Mucosa of rectum (tissue), 2 donors: ENCODE results near the gene MUSK.

Source experiments
- H3K27ac ChIP-seq, 2 donors: one replicate each; pipeline ENCODE4 v1.7.0; 2013; ENCODE audit warnings: inconsistent platforms in 2 of 2, low read depth in 2 of 2, low read length in 2 of 2
- H3K27me3 ChIP-seq, 2 donors: one replicate each; pipeline ENCODE4 v1.7.0; 2013; ENCODE audit warnings: low read length in 2 of 2; ENCODE audit not compliant: control insufficient read depth in 2 of 2, insufficient read depth in 2 of 2
- H3K36me3 ChIP-seq, 2 donors: one replicate each; pipeline ENCODE4 v1.7.0; 2013; ENCODE audit warnings: low read length in 2 of 2; ENCODE audit not compliant: control insufficient read depth in 2 of 2, insufficient read depth in 2 of 2
- H3K4me1 ChIP-seq, 2 donors: one replicate each; pipeline ENCODE4 v1.7.0; 2013; ENCODE audit warnings: low read length in 2 of 2, mild to moderate bottlenecking in 1 of 2; ENCODE audit not compliant: control insufficient read depth in 2 of 2, insufficient read depth in 2 of 2
- H3K4me3 ChIP-seq, 2 donors: one replicate each; pipeline ENCODE4 v1.7.0; 2013; ENCODE audit warnings: low read length in 2 of 2
- H3K9ac ChIP-seq, 2 donors: one replicate each; pipeline ENCODE4 v1.7.0; 2013; ENCODE audit warnings: low read length in 2 of 2, low read depth in 1 of 2, mild to moderate bottlenecking in 1 of 2
- H3K9me3 ChIP-seq, 2 donors: one replicate each; pipeline ENCODE4 v1.7.0; 2013; ENCODE audit warnings: low read length in 2 of 2; ENCODE audit not compliant: control insufficient read depth in 2 of 2
- donor health status: healthy.
- donor health status: Normal muscosa, but diverticular disease.

MUSK gene

DNA sequence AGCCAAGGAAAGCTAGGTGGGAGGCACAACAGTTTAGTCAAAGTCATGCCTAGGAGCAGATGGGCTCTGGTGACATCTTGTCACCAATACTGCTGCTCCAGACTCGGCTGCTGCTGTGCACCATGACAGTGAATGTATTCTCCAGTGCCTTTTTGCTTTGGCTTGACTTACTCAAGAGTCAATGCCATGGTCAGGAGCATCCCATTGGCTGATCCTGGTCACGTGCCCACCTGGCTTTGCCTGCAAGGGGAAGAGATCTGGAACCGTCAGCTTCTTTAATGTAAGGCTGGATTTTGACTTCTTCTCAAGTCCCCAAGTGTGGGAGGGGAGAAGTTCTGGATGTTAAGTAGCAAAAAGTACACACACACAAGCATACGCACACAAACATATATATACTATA, 19.9 kb upstream of the MUSK start:
- no peak overlapping the region for H3K27ac ChIP-seq
- H3K9me3 ChIP-seq: no peaks in the 10 kb centered on the region

GRCh38 chr9:110650261-110650660, 18.3 kb upstream of the MUSK start:
- Histone ChIP-seq H3K36me3 (no peaks in the 10 kb centered on the region), H3K9me3 (no peaks in the 10 kb centered on the region)

More for the DNA sequence above, 19.9 kb upstream of the MUSK start:
- Histone ChIP-seq H3K36me3 (no peaks in the 10 kb centered on the region), H3K4me1 (no peaks in the 10 kb centered on the region), H3K27me3 (no peaks in the 10 kb centered on the region), H3K4me3 (no peak overlapping the region), H3K9ac (no peak overlapping the region)

DNA sequence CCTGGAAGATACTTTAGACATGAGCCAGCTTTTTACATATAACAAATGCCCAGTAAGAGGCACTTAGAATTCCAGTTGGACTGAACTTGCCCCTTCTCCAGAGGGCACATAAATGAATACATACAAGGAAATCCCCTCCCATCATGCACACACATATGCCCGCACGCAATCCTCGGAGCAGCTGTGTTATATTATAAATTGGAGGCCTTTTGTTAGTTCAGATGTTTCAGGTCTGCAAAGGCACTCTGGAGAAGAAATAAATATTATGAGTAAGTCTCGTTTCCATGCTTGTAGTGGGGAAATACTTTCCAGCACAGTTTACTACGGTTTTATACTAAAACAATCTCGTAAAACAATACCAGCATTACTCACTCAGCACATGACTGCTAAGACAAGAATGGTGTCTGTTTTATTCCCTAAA, 17.6 kb upstream of the MUSK start:
- Histone ChIP-seq H3K27me3 (no peaks in the 10 kb centered on the region), H3K36me3 (no peaks in the 10 kb centered on the region), H3K9me3 (no peaks in the 10 kb centered on the region), H3K27ac (no peak overlapping the region), H3K9ac (no peak overlapping the region), H3K4me1 (no peaks in the 10 kb centered on the region), H3K4me3 (no peak overlapping the region)

More at GRCh38 chr9:110650261-110650660, 18.3 kb upstream of the MUSK start:
- Histone ChIP-seq H3K4me3 (no peak overlapping the region), H3K4me1 (no peaks in the 10 kb centered on the region), H3K27ac (peak overlapping the region; percentile 31 to 38), H3K27me3 (no peaks in the 10 kb centered on the region), H3K9ac (no peak overlapping the region)

- Histone ChIP-seq H3K9ac (no peak overlapping the region), H3K36me3 (no peaks in the 10 kb centered on the region), H3K27me3 (no peaks in the 10 kb centered on the region), H3K9me3 (no peaks in the 10 kb centered on the region), H3K4me1 (no peaks in the 10 kb centered on the region), H3K4me3 (no peak overlapping the region), H3K27ac (peak overlapping the region in 1 of 2 donors; percentile 39)
These were observed 12.6 kb upstream of the MUSK start for GRCh38 chr9:110655754-110656641.

DNA sequence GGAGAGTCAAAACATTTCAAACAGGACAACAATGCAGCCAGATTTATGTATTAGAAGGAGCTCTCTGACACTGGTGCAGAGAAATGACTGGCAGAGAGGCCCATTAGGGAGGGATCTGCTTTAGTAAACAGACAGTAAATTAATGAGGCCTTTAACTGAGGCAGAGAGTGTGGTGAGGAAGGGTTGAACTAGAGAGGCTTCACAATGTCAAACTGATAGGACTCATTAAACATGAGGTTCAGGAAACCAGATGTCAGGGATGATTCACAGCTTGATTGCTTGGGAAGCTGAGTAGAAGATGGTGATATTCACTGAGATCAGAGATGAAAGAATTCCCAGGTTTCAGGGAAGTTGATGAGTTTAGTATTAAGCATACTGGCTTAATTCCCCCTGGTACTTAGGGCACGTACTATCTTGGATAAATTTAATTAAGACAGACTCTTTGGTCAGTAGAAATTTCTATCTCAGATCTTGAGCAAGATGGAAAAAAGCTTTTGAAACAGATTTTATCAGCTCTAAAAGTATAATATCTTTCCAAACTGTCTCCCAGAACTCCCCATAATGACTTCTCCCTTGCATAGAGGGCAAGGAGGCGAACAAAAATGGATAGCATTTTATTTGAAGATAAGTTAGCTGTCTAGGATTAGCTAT, 8.6 kb upstream of the MUSK start:
- H3K27me3 ChIP-seq: no peaks in the 10 kb centered on the region
- no peak overlapping the region for H3K9ac ChIP-seq
- no peaks in the 10 kb centered on the region for H3K9me3 ChIP-seq
- H3K27ac ChIP-seq: peak overlapping the region in 1 of 2 donors; percentile 6
- H3K4me1 ChIP-seq: no peaks in the 10 kb centered on the region
- H3K36me3 ChIP-seq: no peaks in the 10 kb centered on the region
- no peak overlapping the region for H3K4me3 ChIP-seq

DNA sequence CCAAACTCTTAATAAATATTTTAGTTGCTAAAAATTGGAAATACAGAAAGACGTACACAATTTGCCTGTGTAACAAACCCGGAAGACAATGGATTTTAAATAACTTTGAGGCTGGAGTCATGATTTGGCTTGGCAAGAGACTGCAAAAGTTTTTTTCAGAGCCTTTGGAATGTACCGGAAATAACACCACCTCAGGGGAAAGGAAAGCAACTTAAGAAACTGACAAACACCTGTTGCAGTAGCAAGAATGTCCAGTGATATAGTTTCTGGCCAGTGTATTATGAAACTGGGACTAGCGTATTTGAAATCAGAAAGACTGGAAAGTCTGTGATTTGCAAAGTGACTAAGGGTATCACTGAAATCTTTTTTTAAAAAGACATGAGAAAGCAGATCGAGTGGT, 842 bp downstream of the MUSK start:
- Histone ChIP-seq H3K9me3 (no peaks in the 10 kb centered on the region), H3K4me3 (peak overlapping the region in 1 of 2 donors; percentile 29), H3K9ac (no peak overlapping the region), H3K36me3 (no peaks in the 10 kb centered on the region), H3K4me1 (no peaks in the 10 kb centered on the region), H3K27ac (peak overlapping the region; percentile 1 to 54), H3K27me3 (no peaks in the 10 kb centered on the region)

GRCh38 chr9:110671849-110672248, 3.3 kb downstream of the MUSK start:
- Histone ChIP-seq H3K27me3 (no peaks in the 10 kb centered on the region), H3K9ac (no peak overlapping the region), H3K27ac (peak overlapping the region in 1 of 2 donors; percentile 22), H3K4me1 (no peaks in the 10 kb centered on the region), H3K9me3 (no peaks in the 10 kb centered on the region), H3K4me3 (no peak overlapping the region), H3K36me3 (no peaks in the 10 kb centered on the region)

GRCh38 chr9:110672873-110673510, 4.4 kb downstream of the MUSK start:
- no peaks in the 10 kb centered on the region for H3K36me3 ChIP-seq
- no peak overlapping the region for H3K9ac ChIP-seq
- no peak overlapping the region for H3K4me3 ChIP-seq
- H3K27me3 ChIP-seq: no peaks in the 10 kb centered on the region
- no peak overlapping the region for H3K27ac ChIP-seq
- H3K4me1 ChIP-seq: no peaks in the 10 kb centered on the region
- H3K9me3 ChIP-seq: no peaks in the 10 kb centered on the region

DNA sequence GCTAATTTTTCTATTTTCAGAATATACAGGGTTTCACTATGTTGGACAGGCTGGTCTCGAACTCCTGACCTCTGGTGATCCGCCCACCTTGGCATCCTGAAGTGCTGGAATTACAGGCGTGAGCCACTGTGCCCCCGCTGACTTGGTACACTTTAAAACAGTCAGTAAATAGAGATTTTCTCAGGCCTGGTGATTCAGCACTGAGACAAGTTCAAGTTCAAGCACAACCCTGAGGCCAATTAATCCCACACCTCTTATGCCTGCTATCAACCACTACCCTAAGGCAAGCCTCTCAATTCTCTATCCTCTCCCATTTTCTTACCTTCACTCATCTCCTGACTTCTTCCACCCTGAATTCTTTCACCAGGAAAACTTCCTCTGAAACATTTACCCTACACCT, 18.9 kb downstream of the MUSK start:
- no peaks in the 10 kb centered on the region for H3K36me3 ChIP-seq

DNA sequence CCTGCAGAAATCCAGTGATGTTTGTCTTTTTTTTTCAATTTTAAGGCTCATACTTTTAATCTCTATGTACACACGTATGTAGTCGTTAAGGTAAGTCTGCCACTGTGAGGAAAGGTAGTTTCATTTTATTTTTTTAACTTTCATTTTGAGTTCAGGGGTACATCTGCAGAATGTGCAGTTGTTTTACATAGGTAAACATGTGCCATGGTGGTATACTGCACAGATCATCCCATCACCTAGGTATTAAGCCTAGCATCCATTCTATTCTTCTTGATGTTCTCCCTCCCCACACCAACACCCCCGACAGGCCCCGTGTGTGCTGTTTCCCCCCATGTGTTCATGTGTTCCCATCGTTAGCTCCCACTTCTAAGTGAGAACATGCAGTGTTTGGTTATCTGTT, 19.7 kb downstream of the MUSK start:
- H3K27ac ChIP-seq: no peak overlapping the region
- no peaks in the 10 kb centered on the region for H3K9me3 ChIP-seq
- H3K36me3 ChIP-seq: no peaks in the 10 kb centered on the region

More for the DNA sequence above, 18.9 kb downstream of the MUSK start:
- Histone ChIP-seq H3K4me1 (no peaks in the 10 kb centered on the region), H3K27ac (no peak overlapping the region), H3K9me3 (no peaks in the 10 kb centered on the region), H3K4me3 (no peak overlapping the region), H3K27me3 (no peaks in the 10 kb centered on the region), H3K9ac (no peak overlapping the region)

More for the DNA sequence above, 19.7 kb downstream of the MUSK start:
- Histone ChIP-seq H3K9ac (no peak overlapping the region), H3K27me3 (no peaks in the 10 kb centered on the region), H3K4me3 (no peak overlapping the region), H3K4me1 (no peaks in the 10 kb centered on the region)
